WTC11 (cell line): ENCODE data around the gene TSPAN4. TPM values are rescaled to one million over a fixed set of nuclear protein-coding genes. Genes with fewer than 3 reads are reported as not detected.

Source experiments
- ATAC-seq: fragments of 200-7000 bp; cut with Tn5 transposase; 2 replicates; pipeline ENCODE4 v1.10.0; 2021; ENCODE audit warnings: mild to moderate bottlenecking, moderate library complexity
- CTCF ChIA-PET: fragments of 300-600 bp; sonication (Branson Sonifier 250); formaldehyde crosslinking; loops from one replicate; lab custom pipeline; 2021; ENCODE audit warnings: antibody characterized with exemption; lab: Charles Lee
- POLR2A ChIA-PET: fragments of 350-600 bp; sonication (Branson Sonifier 250); formaldehyde crosslinking; loops from one replicate; lab custom pipeline; 2021; ENCODE audit warnings: antibody characterized with exemption; lab: Charles Lee
- DNase-seq: peaks from one replicate; pipeline ENCODE4 v3.0.0; 2021; ENCODE audit warnings: low spot score
- H3K27ac Mint-ChIP-seq: 2 replicates; pipeline ENCODE4 v1.8.0; 2021; ENCODE audit warnings: mixed read lengths
- H3K27me3 Mint-ChIP-seq: 2 replicates; pipeline ENCODE4 v1.8.0; 2021; ENCODE audit warnings: low read depth, mild to moderate bottlenecking, moderate library complexity, mixed read lengths
- H3K36me3 Mint-ChIP-seq: 2 replicates; pipeline ENCODE4 v1.8.0; 2021; ENCODE audit warnings: mixed read lengths
- H3K4me1 Mint-ChIP-seq: 2 replicates; pipeline ENCODE4 v1.8.0; 2022; ENCODE audit warnings: mixed read lengths
- H3K4me3 Mint-ChIP-seq: 2 replicates; pipeline ENCODE4 v1.8.0; 2021; ENCODE audit warnings: mild to moderate bottlenecking, moderate library complexity, mixed read lengths
- H3K9me3 Mint-ChIP-seq: 2 replicates; pipeline ENCODE4 v1.8.0; 2021; ENCODE audit warnings: mixed read lengths
- ATF1 ChIP-seq: sonication (generic); formaldehyde crosslinking; IDR thresholded peaks from 2 replicates; pipeline ENCODE4 v1.8.1; 2023; ENCODE audit warnings: mild to moderate bottlenecking, moderate library complexity, missing genetic modification reagents
- CREM ChIP-seq: sonication (generic); formaldehyde crosslinking; IDR thresholded peaks from 2 replicates; pipeline ENCODE4 v1.8.1; 2022; ENCODE audit warnings: mild to moderate bottlenecking, missing genetic modification reagents, moderate library complexity
- ELF4 ChIP-seq: sonication (generic); formaldehyde crosslinking; IDR thresholded peaks from 2 replicates; pipeline ENCODE4 v1.8.1; 2022; ENCODE audit warnings: low read depth, mild to moderate bottlenecking, moderate library complexity, missing genetic modification reagents
- EMX1 ChIP-seq: fragments of 250-450 bp; sonication (Bioruptor Pico); IDR thresholded peaks from 2 replicates; pipeline ENCODE4 v1.8.0; 2021; ENCODE audit warnings: mild to moderate bottlenecking
- MAX ChIP-seq: sonication (generic); formaldehyde crosslinking; IDR thresholded peaks from 2 replicates; pipeline ENCODE4 v1.8.0; 2022; ENCODE audit warnings: mild to moderate bottlenecking, missing genetic modification reagents
- MXD4 ChIP-seq: fragments of 250-450 bp; sonication (Bioruptor Pico); IDR thresholded peaks from 2 replicates; pipeline ENCODE4 v1.8.0; 2021; ENCODE audit warnings: mild to moderate bottlenecking, moderate library complexity, borderline replicate concordance
- MYBL2 ChIP-seq: sonication (generic); formaldehyde crosslinking; IDR thresholded peaks from 2 replicates; pipeline ENCODE4 v1.8.1; 2023; ENCODE audit warnings: mild to moderate bottlenecking, moderate library complexity, missing genetic modification reagents
- RELA ChIP-seq: sonication (generic); formaldehyde crosslinking; IDR thresholded peaks from 2 replicates; pipeline ENCODE4 v1.8.1; 2022; ENCODE audit warnings: missing genetic modification reagents, mild to moderate bottlenecking, borderline replicate concordance
- SMAD3 ChIP-seq: sonication (generic); formaldehyde crosslinking; IDR thresholded peaks from 2 replicates; pipeline ENCODE4 v1.8.0; 2022; ENCODE audit warnings: missing genetic modification reagents, mild to moderate bottlenecking, borderline replicate concordance
- TCF7 ChIP-seq: sonication (generic); formaldehyde crosslinking; IDR thresholded peaks from 2 replicates; pipeline ENCODE4 v1.8.0; 2022; ENCODE audit warnings: mild to moderate bottlenecking, low read depth, missing genetic modification reagents, moderate library complexity
- TEAD1 ChIP-seq: sonication (generic); formaldehyde crosslinking; IDR thresholded peaks from 2 replicates; pipeline ENCODE4 v1.8.0; 2022; ENCODE audit warnings: mild to moderate bottlenecking, missing genetic modification reagents
- TEAD4 ChIP-seq: sonication (generic); formaldehyde crosslinking; IDR thresholded peaks from 2 replicates; pipeline ENCODE4 v1.8.0; 2022; ENCODE audit warnings: mild to moderate bottlenecking, missing genetic modification reagents
- TP53 ChIP-seq: sonication (generic); formaldehyde crosslinking; IDR thresholded peaks from 2 replicates; pipeline ENCODE4 v1.8.1; 2023; ENCODE audit warnings: mild to moderate bottlenecking, missing genetic modification reagents
- ZNF121 ChIP-seq: sonication (generic); formaldehyde crosslinking; IDR thresholded peaks from 2 replicates; pipeline ENCODE4 v1.8.0; 2023; ENCODE audit warnings: missing genetic modification reagents
- ZNF263 ChIP-seq: sonication (generic); formaldehyde crosslinking; IDR thresholded peaks from 2 replicates; pipeline ENCODE4 v1.8.1; 2022; ENCODE audit warnings: low read depth, mild to moderate bottlenecking, moderate library complexity, missing genetic modification reagents
- ZNF396 ChIP-seq: fragments of 250-450 bp; sonication (Bioruptor Pico); IDR thresholded peaks from 2 replicates; pipeline ENCODE4 v1.8.0; 2021; ENCODE audit warnings: mild to moderate bottlenecking, moderate library complexity, borderline replicate concordance
- ZNF423 ChIP-seq: fragments of 250-450 bp; sonication (Bioruptor Pico); IDR thresholded peaks from 2 replicates; pipeline ENCODE4 v2.1.2; 2022; ENCODE audit warnings: mild to moderate bottlenecking, moderate library complexity
- total RNA-seq: library from RNA; stranded (reverse); gene quantifications from 3 replicates; pipeline ENCODE4 v1.2.3, GENCODE V29; 2021
- TF ChIP-seq, protein P1 (sequence below): sonication (generic); formaldehyde crosslinking; IDR thresholded peaks from 2 replicates; pipeline ENCODE4 v1.8.0; 2023; ENCODE audit warnings: mild to moderate bottlenecking, missing genetic modification reagents
- TF ChIP-seq, protein P2 (sequence below): sonication (generic); formaldehyde crosslinking; IDR thresholded peaks from 2 replicates; pipeline ENCODE4 v1.8.1; 2023; ENCODE audit warnings: mild to moderate bottlenecking, missing genetic modification reagents, moderate library complexity
- TF ChIP-seq, protein P3 (sequence below): fragments of 200-600 bp; IDR thresholded peaks from 2 replicates; pipeline ENCODE4 v1.8.0; 2022; ENCODE audit warnings: antibody characterized with exemption
- TF ChIP-seq, protein P4 (sequence below): sonication (generic); formaldehyde crosslinking; IDR thresholded peaks from 2 replicates; pipeline ENCODE4 v1.8.1; 2023; ENCODE audit warnings: mild to moderate bottlenecking, missing genetic modification reagents
- TF ChIP-seq, protein P5 (sequence below): sonication (generic); formaldehyde crosslinking; IDR thresholded peaks from 2 replicates; pipeline ENCODE4 v1.8.0; 2022; ENCODE audit warnings: mild to moderate bottlenecking, missing genetic modification reagents
- TF ChIP-seq, protein P6 (sequence below): sonication (generic); formaldehyde crosslinking; IDR thresholded peaks from 2 replicates; pipeline ENCODE4 v1.8.0; 2022; ENCODE audit warnings: mild to moderate bottlenecking, missing genetic modification reagents

TSPAN4 gene
- total RNA-seq, 1 experiment from 2014 or later: 94.3 TPM

DNA sequence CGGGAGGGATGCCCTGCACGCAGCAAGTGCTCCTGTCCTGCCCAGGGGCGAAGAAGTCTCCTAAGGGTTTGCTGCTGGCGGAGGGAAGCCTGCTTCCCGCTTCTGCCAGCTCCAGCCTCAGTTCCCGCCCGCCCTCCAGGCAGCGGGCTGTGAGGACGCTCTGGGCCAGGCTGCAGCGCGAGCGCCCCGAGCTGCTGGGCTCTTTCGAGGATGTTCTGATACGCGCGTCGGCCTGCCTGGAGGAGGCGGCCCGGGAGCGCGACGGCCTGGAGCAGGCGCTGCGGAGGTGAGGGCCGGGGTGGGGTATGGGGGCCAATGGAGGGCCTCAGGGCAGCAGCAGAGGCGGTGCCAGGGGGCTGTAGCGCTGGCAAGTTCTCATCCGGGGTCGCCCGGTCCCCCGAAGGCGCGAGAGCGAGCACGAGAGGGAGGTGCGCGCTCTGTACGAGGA is 12.8 kb upstream of the TSPAN4 start (continued):
- TF ChIP-seq, protein P1, sequence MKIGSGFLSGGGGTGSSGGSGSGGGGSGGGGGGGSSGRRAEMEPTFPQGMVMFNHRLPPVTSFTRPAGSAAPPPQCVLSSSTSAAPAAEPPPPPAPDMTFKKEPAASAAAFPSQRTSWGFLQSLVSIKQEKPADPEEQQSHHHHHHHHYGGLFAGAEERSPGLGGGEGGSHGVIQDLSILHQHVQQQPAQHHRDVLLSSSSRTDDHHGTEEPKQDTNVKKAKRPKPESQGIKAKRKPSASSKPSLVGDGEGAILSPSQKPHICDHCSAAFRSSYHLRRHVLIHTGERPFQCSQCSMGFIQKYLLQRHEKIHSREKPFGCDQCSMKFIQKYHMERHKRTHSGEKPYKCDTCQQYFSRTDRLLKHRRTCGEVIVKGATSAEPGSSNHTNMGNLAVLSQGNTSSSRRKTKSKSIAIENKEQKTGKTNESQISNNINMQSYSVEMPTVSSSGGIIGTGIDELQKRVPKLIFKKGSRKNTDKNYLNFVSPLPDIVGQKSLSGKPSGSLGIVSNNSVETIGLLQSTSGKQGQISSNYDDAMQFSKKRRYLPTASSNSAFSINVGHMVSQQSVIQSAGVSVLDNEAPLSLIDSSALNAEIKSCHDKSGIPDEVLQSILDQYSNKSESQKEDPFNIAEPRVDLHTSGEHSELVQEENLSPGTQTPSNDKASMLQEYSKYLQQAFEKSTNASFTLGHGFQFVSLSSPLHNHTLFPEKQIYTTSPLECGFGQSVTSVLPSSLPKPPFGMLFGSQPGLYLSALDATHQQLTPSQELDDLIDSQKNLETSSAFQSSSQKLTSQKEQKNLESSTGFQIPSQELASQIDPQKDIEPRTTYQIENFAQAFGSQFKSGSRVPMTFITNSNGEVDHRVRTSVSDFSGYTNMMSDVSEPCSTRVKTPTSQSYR (CRISPR knock-in tag): peak; percentile 66; the same call in 1 of the 2 replicates
- TF ChIP-seq ELF4 (CRISPR knock-in tag): no peak
- TF ChIP-seq CREM (CRISPR knock-in tag): no peak
- peak; percentile 47; the same call in 1 of the 2 replicates for TF ChIP-seq MAX (CRISPR knock-in tag)
- no peak for TF ChIP-seq TEAD4 (CRISPR knock-in tag)
- no peak for TF ChIP-seq ZNF396 (CRISPR knock-in tag)
- TF ChIP-seq EMX1 (CRISPR knock-in tag): no peak
- TF ChIP-seq MYBL2: peak; percentile 69; the same call in 1 of the 2 replicates
- TF ChIP-seq, protein P2, sequence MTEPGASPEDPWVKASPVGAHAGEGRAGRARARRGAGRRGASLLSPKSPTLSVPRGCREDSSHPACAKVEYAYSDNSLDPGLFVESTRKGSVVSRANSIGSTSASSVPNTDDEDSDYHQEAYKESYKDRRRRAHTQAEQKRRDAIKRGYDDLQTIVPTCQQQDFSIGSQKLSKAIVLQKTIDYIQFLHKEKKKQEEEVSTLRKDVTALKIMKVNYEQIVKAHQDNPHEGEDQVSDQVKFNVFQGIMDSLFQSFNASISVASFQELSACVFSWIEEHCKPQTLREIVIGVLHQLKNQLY (CRISPR knock-in tag): no peak
- no peak for TF ChIP-seq TCF7 (CRISPR knock-in tag)

- peak; percentile 94 for DNase-seq
- Mint-ChIP-seq H3K4me3 (peak overlapping the region; percentile 76), H3K36me3 (no peaks in the 10 kb centered on the region), H3K9me3 (no peaks in the 10 kb centered on the region), H3K27ac (no peak overlapping the region), H3K4me1 (peaks cover 45% of the 10 kb centered on the region), H3K27me3 (peaks cover 33% of the 10 kb centered on the region)
- ATAC-seq: peak; percentile 58
- ChIA-PET POLR2A (interaction anchor here (1.1 to 4.7 kb wide), 7 partner anchors 11 to 215 kb away, joined by 3 to 38 read pairs (median 5); partner anchors contain the start of genes IRF7, PIDD1, PNPLA2 and RPLP2), CTCF (interaction anchor here (0.7 to 7.7 kb wide), 11 partner anchors 8 to 276 kb away, joined by 3 to 82 read pairs (median 8); partner anchors contain the start of genes PNPLA2, POLR2L and TSPAN4)
- TF ChIP-seq ZNF263 (CRISPR knock-in tag): no peak
- TF ChIP-seq, protein P3, sequence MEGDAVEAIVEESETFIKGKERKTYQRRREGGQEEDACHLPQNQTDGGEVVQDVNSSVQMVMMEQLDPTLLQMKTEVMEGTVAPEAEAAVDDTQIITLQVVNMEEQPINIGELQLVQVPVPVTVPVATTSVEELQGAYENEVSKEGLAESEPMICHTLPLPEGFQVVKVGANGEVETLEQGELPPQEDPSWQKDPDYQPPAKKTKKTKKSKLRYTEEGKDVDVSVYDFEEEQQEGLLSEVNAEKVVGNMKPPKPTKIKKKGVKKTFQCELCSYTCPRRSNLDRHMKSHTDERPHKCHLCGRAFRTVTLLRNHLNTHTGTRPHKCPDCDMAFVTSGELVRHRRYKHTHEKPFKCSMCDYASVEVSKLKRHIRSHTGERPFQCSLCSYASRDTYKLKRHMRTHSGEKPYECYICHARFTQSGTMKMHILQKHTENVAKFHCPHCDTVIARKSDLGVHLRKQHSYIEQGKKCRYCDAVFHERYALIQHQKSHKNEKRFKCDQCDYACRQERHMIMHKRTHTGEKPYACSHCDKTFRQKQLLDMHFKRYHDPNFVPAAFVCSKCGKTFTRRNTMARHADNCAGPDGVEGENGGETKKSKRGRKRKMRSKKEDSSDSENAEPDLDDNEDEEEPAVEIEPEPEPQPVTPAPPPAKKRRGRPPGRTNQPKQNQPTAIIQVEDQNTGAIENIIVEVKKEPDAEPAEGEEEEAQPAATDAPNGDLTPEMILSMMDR: no peak
- TF ChIP-seq, protein P4, sequence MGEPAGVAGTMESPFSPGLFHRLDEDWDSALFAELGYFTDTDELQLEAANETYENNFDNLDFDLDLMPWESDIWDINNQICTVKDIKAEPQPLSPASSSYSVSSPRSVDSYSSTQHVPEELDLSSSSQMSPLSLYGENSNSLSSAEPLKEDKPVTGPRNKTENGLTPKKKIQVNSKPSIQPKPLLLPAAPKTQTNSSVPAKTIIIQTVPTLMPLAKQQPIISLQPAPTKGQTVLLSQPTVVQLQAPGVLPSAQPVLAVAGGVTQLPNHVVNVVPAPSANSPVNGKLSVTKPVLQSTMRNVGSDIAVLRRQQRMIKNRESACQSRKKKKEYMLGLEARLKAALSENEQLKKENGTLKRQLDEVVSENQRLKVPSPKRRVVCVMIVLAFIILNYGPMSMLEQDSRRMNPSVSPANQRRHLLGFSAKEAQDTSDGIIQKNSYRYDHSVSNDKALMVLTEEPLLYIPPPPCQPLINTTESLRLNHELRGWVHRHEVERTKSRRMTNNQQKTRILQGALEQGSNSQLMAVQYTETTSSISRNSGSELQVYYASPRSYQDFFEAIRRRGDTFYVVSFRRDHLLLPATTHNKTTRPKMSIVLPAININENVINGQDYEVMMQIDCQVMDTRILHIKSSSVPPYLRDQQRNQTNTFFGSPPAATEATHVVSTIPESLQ (CRISPR knock-in tag): no peak
- TF ChIP-seq SMAD3 (CRISPR knock-in tag): 0 out of 2 replicates have a peak, but pooled peaks have one; percentile 20
- 0 out of 2 replicates have a peak, but pooled peaks have one; percentile 20 for TF ChIP-seq ZNF121 (CRISPR knock-in tag)
- peak; percentile 82; the same call in 1 of the 2 replicates for TF ChIP-seq MAX (CRISPR knock-in tag)
- 0 out of 2 replicates have a peak, but pooled peaks have one; percentile 45 for TF ChIP-seq ATF1 (CRISPR knock-in tag)
- TF ChIP-seq, protein P5, sequence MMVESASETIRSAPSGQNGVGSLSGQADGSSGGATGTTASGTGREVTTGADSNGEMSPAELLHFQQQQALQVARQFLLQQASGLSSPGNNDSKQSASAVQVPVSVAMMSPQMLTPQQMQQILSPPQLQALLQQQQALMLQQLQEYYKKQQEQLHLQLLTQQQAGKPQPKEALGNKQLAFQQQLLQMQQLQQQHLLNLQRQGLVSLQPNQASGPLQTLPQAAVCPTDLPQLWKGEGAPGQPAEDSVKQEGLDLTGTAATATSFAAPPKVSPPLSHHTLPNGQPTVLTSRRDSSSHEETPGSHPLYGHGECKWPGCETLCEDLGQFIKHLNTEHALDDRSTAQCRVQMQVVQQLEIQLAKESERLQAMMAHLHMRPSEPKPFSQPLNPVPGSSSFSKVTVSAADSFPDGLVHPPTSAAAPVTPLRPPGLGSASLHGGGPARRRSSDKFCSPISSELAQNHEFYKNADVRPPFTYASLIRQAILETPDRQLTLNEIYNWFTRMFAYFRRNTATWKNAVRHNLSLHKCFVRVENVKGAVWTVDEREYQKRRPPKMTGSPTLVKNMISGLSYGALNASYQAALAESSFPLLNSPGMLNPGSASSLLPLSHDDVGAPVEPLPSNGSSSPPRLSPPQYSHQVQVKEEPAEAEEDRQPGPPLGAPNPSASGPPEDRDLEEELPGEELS (CRISPR knock-in tag): peak; percentile 67
- no peak for TF ChIP-seq ZNF423 (CRISPR knock-in tag)
- TF ChIP-seq TEAD1 (CRISPR knock-in tag): 0 out of 2 replicates have a peak, but pooled peaks have one; percentile 17
- TF ChIP-seq, protein P6, sequence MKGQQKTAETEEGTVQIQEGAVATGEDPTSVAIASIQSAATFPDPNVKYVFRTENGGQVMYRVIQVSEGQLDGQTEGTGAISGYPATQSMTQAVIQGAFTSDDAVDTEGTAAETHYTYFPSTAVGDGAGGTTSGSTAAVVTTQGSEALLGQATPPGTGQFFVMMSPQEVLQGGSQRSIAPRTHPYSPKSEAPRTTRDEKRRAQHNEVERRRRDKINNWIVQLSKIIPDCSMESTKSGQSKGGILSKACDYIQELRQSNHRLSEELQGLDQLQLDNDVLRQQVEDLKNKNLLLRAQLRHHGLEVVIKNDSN (CRISPR knock-in tag): peak; percentile 77; the same call in 1 of the 2 replicates
- TF ChIP-seq TP53 (CRISPR knock-in tag): peak; percentile 61; the same call in 1 of the 2 replicates
- no peak for TF ChIP-seq CREM (CRISPR knock-in tag)
- no peak for TF ChIP-seq MXD4 (CRISPR knock-in tag)
- no peak for TF ChIP-seq EMX1 (CRISPR knock-in tag)
- no peak; the same call in 1 of the 2 replicates for TF ChIP-seq RELA (CRISPR knock-in tag)
These were observed 12.1 kb upstream of the TSPAN4 start for GRCh38 chr11:830295-831117.
